Measurements from ENCODE around the gene TICRR. TPM values are rescaled to one million over a fixed set of nuclear protein-coding genes. Genes with fewer than 3 reads are reported as not detected.
A peak's percentile ranks its signal among the peaks of the same experiment; 100 is the strongest.

Gene TICRR
- polyA plus RNA-seq, 2 of the 4 experiments (the other 2 are of a cell fraction): 7.8 to 11.6 TPM

- WGBS (ENCODE audit: missing lambda C conversion rate): 90% methylated on average over 5 of the region's 5 CpGs
- no peak overlapping the region for H3K4me2 ChIP-seq
- no peak overlapping the region for H3K27ac ChIP-seq
- no peaks in the 10 kb centered on the region for H3K9me3 ChIP-seq
- FAIRE-seq (no peak), DNase-seq (ENCODE audit: low read depth in 1 of 2, low spot score in 1 of 2) (no peak), ATAC-seq (no peak)
- POLR2A ChIA-PET: interaction anchor here (0.7 kb wide), 1 partner anchor 44 kb away, joined by 3 read pairs; the partner anchor contains the start of gene TICRR
- H3K4me1 ChIP-seq: no peaks in the 10 kb centered on the region
- no peak overlapping the region for H3K4me3 ChIP-seq
- TF ChIP-seq HDAC2 (IDR thresholded peaks at IDR 0.05) (no peak), BHLHE40 (IDR thresholded peaks at IDR 0.05; ENCODE audit: low read depth, low read length) (no peak), MYC (IDR thresholded peaks at IDR 0.05; ENCODE audit: borderline replicate concordance, low read length) (no peak), RCOR1 (IDR thresholded peaks at IDR 0.05; ENCODE audit: low read depth, low read length) (no peak), ZSCAN20 (CRISPR knock-in tag; IDR thresholded peaks at IDR 0.05) (no peak), CHD2 (IDR thresholded peaks at IDR 0.05; ENCODE audit: low read length, partially characterized antibody) (no peak), ESRRA (IDR thresholded peaks at IDR 0.05; ENCODE audit: borderline replicate concordance, low read length) (no peak), SREBF2 (IDR thresholded peaks at IDR 0.05) (no peak), RAD21 (conservative IDR thresholded peaks at IDR 0.05 in 1 of 2, IDR thresholded peaks at IDR 0.05 in 1 of 2) (no peak), JUN (IDR thresholded peaks at IDR 0.05) (no peak), EP300 (IDR thresholded peaks at IDR 0.05) (no peak)
- CTCF ChIA-PET: interaction anchor here (1.1 to 2.3 kb wide), 5 partner anchors 9 to 101 kb away, joined by 3 to 6 read pairs (median 4); partner anchors contain the start of gene RHCG
These were observed 44.3 kb upstream of the TICRR start for GRCh38 chr15:89530976-89531375.

GRCh38 chr15:89531796-89532537, 43.3 kb upstream of the TICRR start:
- TF ChIP-seq HOXB13 (CRISPR knock-in tag; IDR thresholded peaks at IDR 0.05; ENCODE audit: low read depth) (no peak), FOSB (CRISPR knock-in tag; IDR thresholded peaks at IDR 0.05) (no peak), HMGXB4 (CRISPR knock-in tag; IDR thresholded peaks at IDR 0.05; ENCODE audit: borderline replicate concordance) (no peak), ZC3H11A (IDR thresholded peaks at IDR 0.05) (no peak), PHF8 (IDR thresholded peaks at IDR 0.05; ENCODE audit: borderline replicate concordance, low read depth) (no peak), MAX (IDR thresholded peaks at IDR 0.05) (no peak), GATA3 (IDR thresholded peaks at IDR 0.05; ENCODE audit: borderline replicate concordance) (no peak), MYC (IDR thresholded peaks at IDR 0.05; ENCODE audit: borderline replicate concordance, low read length) (no peak), REST (IDR thresholded peaks at IDR 0.05) (no peak), ATOH8 (CRISPR knock-in tag; IDR thresholded peaks at IDR 0.05; ENCODE audit: low read depth) (no peak)
- H3K4me2 ChIP-seq: no peak overlapping the region
- ATAC-seq (peak; percentile 36 to 51; a peak in 3 of 6 replicates), DNase-seq (ENCODE audit: low read depth in 1 of 2, low spot score in 1 of 2) (no peak), FAIRE-seq (no peak)
- H3K4me3 ChIP-seq: no peak overlapping the region
- CTCF ChIA-PET: interaction anchor here (0.6 to 1.5 kb wide), 8 partner anchors 9 to 1421 kb away, joined by 3 to 5 read pairs (median 4); partner anchors contain the start of gene RHCG
- H3K27ac ChIP-seq: no peak overlapping the region
- POLR2A ChIA-PET: interaction anchor here (0.7 kb wide), 1 partner anchor 134 kb away, joined by 3 read pairs; no protein-coding TSS in a partner anchor
- 76% methylated on average over 6 of the region's 6 CpGs for WGBS (ENCODE audit: missing lambda C conversion rate)
- no peaks in the 10 kb centered on the region for H3K4me1 ChIP-seq
- H3K9me3 ChIP-seq: no peaks in the 10 kb centered on the region
